ENCODE results near the gene PRKCE.

- TF ChIP-seq CTCF (IDR thresholded peaks at IDR 0.05) = no peak
- TF ChIP-seq POLR2A (IDR thresholded peaks at IDR 0.05) = no peak
Observed at GRCh38 chr2:46167924-46168323, 516.4 kb downstream of the PRKCE start.
